Activated naive CD8-positive, alpha-beta T cell (primary cell): ENCODE results near the gene ADARB2.

Experiments
- H3K27ac Mint-ChIP-seq: one replicate; pipeline ENCODE4 v1.8.0; 2021; ENCODE audit warnings: mixed read lengths
- H3K27me3 Mint-ChIP-seq: one replicate; pipeline ENCODE4 v1.8.0; 2021; ENCODE audit warnings: mixed read lengths
- H3K36me3 Mint-ChIP-seq: one replicate; pipeline ENCODE4 v1.8.0; 2021; ENCODE audit warnings: mixed read lengths
- H3K4me1 Mint-ChIP-seq: one replicate; pipeline ENCODE4 v1.8.0; 2021; ENCODE audit warnings: low read depth, mixed read lengths
- H3K4me3 Mint-ChIP-seq: one replicate; pipeline ENCODE4 v1.8.0; 2021; ENCODE audit warnings: mild to moderate bottlenecking, mixed read lengths
- H3K9me3 Mint-ChIP-seq: one replicate; pipeline ENCODE4 v1.8.0; 2021; ENCODE audit warnings: low read depth, mixed read lengths

ADARB2 gene

DNA sequence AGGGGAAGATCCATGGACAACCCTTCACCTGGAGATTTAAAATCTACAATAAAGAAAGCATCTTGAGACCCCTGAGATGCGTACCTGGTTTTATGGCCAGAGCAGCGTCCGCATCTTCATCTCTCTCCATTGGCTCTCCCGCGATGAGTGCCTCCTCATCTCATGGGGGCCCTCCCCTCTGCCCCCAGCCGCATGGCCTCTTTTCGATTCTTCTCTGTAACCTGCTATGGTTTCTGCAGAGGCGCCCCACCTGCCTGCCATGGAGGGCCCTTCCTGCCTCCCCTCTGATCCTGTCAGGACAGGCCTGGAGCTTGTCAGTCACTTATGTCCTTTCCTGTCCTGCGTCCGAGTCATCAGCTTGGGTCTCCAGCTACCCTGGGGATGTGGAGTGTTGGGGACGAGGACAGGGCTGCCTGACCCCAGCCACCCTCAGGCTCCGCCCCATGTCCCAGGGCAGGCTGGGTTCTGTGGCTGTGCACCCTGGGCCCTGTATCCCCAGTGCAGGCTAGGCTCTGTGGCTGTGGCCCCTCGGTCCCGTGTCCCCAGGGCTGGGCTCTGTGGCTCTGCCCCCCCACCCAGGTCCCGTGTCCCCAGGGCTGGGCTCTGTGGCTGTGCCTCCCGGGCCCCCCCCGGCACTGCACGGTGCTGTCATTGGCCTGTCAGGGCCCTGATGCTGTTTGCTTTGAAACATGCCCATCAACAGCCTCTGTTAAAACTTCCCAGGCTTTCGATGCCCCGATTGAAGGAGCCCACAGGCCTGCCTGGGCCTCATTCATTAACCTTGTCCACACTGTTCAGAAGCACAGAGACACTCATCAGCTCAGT is 581.3 kb downstream of the ADARB2 start:
- Mint-ChIP-seq H3K36me3 (no peaks in the 10 kb centered on the region), H3K4me1 (no peaks in the 10 kb centered on the region), H3K4me3 (no peak overlapping the region), H3K27ac (no peak overlapping the region), H3K9me3 (no peaks in the 10 kb centered on the region), H3K27me3 (no peaks in the 10 kb centered on the region)

DNA sequence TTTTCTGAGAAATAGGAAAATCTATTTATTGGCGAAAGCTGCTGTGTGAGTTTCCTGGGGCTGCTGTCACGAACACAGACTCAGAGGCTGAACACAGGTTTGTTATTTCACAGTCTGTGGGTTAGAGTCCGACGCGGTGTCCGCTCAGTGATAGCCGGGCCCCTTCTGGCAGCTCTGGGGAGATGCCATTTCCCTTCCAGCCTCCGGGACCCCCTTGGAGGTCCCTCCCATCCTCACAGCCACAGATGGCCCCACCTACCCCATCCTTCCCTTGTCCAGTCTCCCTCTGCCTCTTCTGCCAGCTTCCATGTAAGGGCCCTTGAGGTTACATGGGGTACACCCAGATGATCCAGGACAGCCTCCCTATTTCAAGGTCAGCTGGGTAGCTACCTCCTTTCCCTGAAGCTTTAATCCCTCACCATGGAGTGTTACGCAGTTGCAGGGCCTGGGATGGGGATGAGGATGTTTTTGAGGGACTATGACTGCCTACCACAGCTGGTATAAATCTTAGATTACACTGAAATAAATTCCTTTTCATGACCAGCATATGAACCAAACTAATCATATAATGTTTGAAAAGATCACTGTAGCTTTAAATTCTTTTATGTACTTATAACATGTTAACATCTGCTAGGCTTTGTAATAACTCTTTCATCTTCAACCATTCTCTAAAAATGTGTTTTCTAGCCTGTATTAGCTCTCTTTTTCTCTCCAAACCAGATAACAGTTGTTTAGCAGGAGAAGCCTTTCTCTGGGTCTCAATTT is 582.6 kb downstream of the ADARB2 start:
- Mint-ChIP-seq H3K27ac (no peak overlapping the region), H3K4me3 (no peak overlapping the region), H3K27me3 (peaks cover 1% of the 10 kb centered on the region), H3K9me3 (no peaks in the 10 kb centered on the region), H3K4me1 (peaks cover 4% of the 10 kb centered on the region), H3K36me3 (no peaks in the 10 kb centered on the region)

DNA sequence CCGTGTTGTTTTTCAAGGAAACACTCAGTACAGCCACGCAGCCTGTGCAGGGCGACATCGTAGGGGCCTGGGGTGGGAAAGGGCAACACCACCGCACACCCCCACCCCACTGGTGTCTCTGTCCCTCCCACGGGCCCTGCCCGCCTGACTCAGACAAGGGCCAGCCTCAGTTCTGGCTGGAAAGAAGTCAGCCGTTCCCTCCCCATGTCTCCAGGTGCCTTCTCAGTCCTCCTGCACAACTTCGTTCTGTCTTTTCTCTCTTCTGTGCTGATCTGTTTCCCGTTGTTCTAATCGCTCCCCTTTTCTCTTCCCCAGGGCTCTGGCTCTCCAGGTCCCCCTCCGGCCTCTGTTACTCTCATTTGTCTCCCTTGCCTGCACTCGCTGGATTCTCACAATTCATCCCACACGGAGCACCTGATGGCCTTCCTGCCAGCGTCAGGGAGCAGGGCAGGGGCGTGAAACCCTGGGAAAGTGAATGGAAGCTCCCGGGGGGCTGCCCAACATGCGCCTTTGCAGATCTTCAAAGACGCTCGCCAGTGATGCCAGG is 583.4 kb downstream of the ADARB2 start:
- Mint-ChIP-seq H3K9me3 (no peaks in the 10 kb centered on the region), H3K27ac (no peak overlapping the region), H3K36me3 (no peaks in the 10 kb centered on the region), H3K27me3 (peaks cover 5% of the 10 kb centered on the region), H3K4me3 (no peak overlapping the region), H3K4me1 (peaks cover 6% of the 10 kb centered on the region)

DNA sequence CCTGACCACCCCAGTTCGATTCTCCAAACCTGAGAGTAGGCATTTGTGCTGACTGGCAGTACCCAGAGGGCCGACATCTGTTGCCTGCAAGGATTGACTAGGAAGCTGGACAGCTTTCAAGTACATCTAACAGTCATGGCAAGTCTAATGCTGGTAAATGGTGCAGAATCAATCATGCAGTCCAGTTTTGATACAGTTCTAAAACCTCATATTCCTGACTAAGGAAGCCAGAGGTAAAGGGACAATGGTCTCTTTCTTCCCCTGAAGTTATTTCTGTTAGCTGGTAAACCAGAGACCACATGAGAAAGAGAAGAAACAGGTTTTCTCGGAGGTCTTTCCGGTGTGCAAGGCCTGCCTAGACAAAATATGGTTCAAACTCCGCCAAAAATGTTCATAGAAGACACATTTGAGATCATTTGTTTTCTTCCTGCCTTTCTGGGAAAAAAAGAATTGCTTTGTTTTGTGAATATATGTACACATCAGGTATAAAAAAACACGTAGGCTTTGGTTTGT is 584.0 kb downstream of the ADARB2 start:
- Mint-ChIP-seq H3K9me3 (no peaks in the 10 kb centered on the region), H3K36me3 (no peaks in the 10 kb centered on the region), H3K27me3 (peaks cover 5% of the 10 kb centered on the region), H3K4me3 (no peak overlapping the region), H3K4me1 (peaks cover 6% of the 10 kb centered on the region), H3K27ac (no peak overlapping the region)

DNA sequence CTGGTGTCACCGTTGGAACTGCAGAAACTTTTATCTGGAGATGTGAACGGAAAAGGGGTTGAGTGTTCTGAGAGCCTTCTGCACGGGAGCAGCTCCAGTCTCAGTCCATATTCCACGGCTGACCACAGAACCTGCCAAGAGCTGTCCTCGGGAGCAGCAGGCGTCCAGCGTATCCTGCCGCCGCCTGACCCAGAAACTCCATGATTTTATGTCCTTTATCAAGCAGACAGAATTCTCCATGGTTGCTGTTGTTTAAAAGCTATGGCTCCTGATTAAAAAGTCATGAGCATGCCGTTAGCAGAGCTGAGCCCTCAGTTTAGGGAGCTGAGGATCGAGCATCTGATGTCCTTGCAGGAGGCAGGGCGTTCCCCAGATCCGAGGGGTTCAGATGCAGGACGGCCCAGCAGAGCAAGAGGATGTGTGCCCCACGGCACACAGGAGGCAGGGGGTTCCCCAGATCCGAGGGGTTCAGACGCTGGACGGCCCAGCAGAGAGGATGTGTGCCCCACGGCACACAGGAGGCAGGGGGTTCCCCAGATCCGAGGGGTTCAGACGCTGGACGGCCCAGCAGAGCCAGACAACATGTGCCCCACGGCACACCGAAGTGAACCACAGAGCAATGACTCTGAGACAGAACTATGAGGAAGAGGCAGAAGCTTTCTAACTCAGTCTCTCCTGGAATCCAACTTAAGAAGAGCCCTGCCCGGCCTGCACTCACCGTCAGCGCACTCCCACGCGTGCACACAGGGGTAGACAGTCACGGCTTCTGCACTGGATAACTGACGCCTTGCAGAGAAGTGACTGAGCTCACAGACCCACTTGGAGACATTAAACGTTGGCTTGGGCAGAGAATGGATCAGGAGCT is 584.7 kb downstream of the ADARB2 start:
- Mint-ChIP-seq H3K4me1 (peaks cover 6% of the 10 kb centered on the region), H3K27ac (no peak overlapping the region), H3K9me3 (no peaks in the 10 kb centered on the region), H3K36me3 (no peaks in the 10 kb centered on the region), H3K4me3 (no peak overlapping the region), H3K27me3 (peaks cover 5% of the 10 kb centered on the region)

DNA sequence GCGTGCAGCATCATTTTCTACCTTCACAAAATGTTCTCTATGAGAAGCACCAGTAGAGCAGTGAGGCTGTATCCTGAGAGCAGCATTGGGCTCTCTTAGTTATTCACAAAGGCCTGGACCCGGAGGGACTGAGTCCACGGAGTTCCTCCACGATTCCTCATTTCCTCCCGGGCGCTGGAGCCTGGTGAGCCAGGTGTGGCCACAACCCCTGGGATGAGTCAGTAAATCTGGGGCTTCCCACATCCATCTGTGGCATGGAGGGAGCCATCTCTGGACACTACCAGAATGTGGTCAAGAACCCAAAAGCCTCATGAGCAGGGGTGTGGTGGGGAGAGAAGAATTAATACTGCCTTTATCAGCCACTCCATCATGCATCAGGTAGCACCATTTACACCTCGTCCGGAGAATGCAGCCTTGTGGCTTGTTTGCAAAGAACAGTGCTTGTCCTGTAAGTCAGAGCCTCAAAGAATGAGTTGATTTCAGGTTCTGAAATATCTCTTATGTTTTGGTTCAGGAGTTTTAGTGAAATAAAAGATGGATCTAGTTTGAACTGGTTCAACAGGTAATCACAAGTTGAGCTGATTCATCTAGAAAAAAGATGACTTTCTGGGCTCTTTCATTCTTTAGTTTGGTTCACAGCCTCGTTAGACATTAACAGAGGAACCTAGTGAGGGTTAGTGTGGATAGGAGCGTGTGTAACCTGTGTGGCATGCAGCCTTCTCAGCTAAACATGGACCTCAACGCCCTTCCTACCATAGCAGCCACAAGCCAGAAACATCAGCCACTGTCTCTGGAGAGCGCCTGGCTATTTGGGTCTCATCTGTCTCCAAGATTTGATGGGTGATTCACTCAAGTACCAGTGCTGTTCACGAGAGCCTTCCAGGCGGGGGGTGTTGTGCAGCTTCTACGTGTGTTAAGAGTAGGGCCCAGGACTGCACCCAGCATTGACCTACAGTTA is 586.0 kb downstream of the ADARB2 start:
- Mint-ChIP-seq H3K27ac (no peak overlapping the region), H3K4me1 (peaks cover 6% of the 10 kb centered on the region), H3K4me3 (no peak overlapping the region)

DNA sequence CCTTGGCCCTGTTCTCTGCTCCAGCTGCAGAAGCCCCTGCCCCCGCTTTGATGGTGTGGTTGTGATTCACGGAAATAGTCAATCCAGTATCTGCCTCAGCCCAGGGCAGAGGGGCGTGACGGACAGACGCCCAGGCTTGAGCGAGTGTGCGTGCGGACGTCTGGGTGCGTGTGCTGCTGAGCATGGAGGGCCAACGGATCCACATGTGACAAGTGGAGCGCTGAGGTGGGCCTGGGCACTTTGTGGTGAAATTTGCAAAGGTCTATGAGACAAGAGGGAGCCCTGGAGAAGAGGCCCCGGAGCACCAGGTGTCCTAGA is 586.7 kb downstream of the ADARB2 start:
- Mint-ChIP-seq H3K27ac (no peak overlapping the region), H3K9me3 (peaks cover 12% of the 10 kb centered on the region), H3K27me3 (peaks cover 7% of the 10 kb centered on the region), H3K4me3 (no peak overlapping the region), H3K36me3 (peaks cover 9% of the 10 kb centered on the region), H3K4me1 (peaks cover 6% of the 10 kb centered on the region)

More for the DNA sequence above, 586.0 kb downstream of the ADARB2 start:
- Mint-ChIP-seq H3K9me3 (peaks cover 6% of the 10 kb centered on the region), H3K27me3 (peaks cover 5% of the 10 kb centered on the region), H3K36me3 (peaks cover 6% of the 10 kb centered on the region)

DNA sequence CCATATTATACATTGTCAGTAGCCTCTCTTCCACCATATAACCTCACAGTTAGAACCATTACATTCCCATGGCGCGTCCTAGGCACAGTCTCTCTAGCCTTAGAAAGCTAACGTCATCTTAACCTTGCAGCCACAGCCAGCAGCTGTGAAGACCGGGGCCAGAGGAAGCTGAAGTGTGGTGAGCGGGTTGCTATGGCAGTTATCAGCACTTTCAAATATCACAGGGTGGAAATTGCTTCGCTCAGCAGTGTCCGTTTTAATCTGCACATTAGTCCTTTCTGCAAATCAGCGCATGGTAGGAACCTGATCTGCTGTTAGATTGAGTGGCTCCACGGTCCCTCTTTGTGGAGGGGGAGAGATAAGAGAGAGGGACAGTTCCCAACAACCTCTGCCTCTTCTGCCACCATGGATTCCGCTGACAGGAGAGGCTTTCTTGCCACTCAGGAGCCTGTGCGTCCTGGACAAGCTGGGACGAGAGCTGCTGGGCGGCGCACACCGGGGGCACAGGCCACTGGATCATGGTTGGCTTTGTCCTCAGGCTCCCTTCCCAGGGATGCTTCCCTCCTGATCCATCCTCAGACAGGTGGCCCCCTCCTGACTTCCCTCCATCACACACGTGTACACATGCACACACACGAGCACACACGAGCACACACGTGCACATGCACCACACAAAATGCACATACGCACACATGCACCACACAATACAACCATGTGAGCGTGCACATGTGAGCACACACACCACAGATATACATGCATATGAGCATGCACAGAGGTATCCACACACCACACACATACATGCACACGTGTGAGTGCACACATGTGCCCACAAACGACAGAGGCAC is 587.3 kb downstream of the ADARB2 start:
- Mint-ChIP-seq H3K9me3 (peaks cover 13% of the 10 kb centered on the region), H3K27ac (no peak overlapping the region), H3K4me3 (no peak overlapping the region)

DNA sequence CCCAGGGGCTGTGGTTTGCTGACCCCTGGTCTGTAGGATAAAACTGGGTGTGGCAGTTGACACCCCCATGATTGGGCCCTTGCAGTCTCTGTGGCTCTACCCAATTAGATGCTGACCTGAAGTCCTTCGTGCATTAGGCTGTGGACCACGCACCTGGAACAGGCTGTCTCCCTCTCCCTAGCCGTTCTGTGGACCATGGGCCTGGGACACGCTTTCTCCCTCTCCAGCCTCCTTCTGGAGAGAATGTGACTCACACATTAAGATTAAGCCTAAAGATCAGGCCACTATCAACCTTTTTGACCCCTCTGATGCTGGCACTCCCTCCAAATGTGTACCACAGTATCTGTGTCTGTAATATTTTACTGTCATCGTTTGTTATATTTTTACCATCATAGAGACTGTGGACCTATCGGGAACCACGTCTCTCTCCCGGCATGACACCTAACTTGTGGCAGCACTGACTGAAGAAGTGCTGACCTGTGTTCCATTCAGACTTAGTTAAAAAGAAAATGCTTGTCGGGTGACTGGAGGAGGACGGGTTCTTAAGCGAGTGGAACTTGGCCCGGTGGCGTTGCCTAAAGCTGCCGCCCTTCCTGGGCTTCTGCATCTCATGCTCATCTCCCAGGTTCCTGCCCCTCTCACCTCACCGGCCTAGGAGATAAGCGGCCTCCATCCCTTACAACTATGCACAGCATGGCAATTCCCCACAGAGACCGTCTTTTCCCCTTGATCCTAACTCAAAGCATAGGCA is 588.3 kb downstream of the ADARB2 start:
- H3K9me3 Mint-ChIP-seq: peaks cover 18% of the 10 kb centered on the region
- no peak overlapping the region for H3K4me3 Mint-ChIP-seq
- H3K4me1 Mint-ChIP-seq: peaks cover 6% of the 10 kb centered on the region
- peaks cover 10% of the 10 kb centered on the region for H3K27me3 Mint-ChIP-seq
- peaks cover 9% of the 10 kb centered on the region for H3K36me3 Mint-ChIP-seq
- no peak overlapping the region for H3K27ac Mint-ChIP-seq

More for the DNA sequence above, 587.3 kb downstream of the ADARB2 start:
- Mint-ChIP-seq H3K36me3 (peaks cover 9% of the 10 kb centered on the region), H3K27me3 (peaks cover 7% of the 10 kb centered on the region), H3K4me1 (peaks cover 6% of the 10 kb centered on the region)

DNA sequence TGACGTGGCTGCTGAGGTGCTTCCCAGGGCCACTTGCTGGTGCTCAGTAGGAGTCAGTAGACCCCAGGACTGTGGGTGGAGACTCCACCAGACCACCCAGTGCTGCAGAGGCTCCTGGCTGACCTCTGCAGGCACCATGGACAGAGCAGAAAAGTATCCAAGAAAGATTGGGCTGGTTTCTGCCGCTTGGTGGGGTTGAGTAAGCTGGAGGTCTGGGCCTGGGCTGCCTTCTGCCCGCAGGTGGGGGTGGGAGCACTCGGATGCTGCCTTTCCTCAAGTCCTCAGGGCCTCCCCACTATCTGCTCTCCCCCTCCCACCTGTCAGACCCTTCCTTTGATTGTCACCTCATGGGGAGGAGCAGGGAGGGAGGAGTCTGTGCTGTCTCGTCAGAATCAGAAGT is 589.5 kb downstream of the ADARB2 start:
- peaks cover 18% of the 10 kb centered on the region for H3K9me3 Mint-ChIP-seq
- no peak overlapping the region for H3K27ac Mint-ChIP-seq
- H3K36me3 Mint-ChIP-seq: peaks cover 9% of the 10 kb centered on the region
- H3K4me3 Mint-ChIP-seq: no peak overlapping the region
- H3K4me1 Mint-ChIP-seq: peaks cover 6% of the 10 kb centered on the region
- peaks cover 10% of the 10 kb centered on the region for H3K27me3 Mint-ChIP-seq

DNA sequence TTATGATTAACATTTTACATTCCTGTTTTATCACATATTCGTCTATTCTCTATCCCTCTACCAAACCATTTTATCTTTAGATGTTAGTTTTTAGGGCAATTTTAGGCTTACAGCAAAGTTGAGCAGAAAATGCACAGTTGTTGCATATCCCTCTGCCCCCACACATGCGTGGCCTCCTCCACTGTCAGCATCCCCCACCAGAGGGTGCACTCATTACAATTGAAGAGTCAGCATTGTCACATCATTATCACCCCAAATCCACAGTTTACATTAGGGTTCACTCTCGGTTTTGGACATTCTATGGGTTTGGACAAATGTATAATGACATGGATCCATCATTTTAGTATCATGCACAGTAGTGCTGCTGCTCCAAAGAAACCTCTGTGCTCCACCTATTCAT is 594.7 kb downstream of the ADARB2 start:
- peaks cover 22% of the 10 kb centered on the region for H3K36me3 Mint-ChIP-seq
- H3K4me1 Mint-ChIP-seq: no peaks in the 10 kb centered on the region
- no peak overlapping the region for H3K27ac Mint-ChIP-seq
- peaks cover 41% of the 10 kb centered on the region for H3K9me3 Mint-ChIP-seq
- H3K27me3 Mint-ChIP-seq: peaks cover 7% of the 10 kb centered on the region
- H3K4me3 Mint-ChIP-seq: no peak overlapping the region

DNA sequence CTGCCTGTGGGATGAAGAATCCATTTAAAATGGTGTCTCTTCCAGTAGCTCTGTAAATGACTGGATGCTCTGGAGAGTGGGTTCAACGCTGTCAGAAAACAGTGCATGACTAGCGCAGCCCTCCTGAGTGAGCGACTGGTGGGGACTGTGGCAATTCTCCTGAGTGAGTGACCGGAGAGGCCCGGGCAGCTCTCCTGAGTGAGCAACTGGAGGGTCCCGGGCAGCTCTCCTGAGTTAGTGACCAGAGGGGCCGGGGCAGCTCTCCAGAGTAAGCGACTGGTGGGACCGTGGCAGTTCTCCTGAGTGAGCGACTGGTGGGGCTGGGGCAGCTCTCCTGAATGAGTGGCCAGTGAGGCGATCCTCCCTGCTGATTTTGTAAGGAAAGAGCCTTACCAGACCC is 595.6 kb downstream of the ADARB2 start:
- Mint-ChIP-seq H3K4me1 (no peaks in the 10 kb centered on the region), H3K27me3 (peaks cover 7% of the 10 kb centered on the region), H3K4me3 (no peak overlapping the region), H3K9me3 (peaks cover 36% of the 10 kb centered on the region), H3K36me3 (peaks cover 17% of the 10 kb centered on the region), H3K27ac (no peak overlapping the region)
